HG03469 (cell line): Measurements from ENCODE around the gene UTP14C.
"Not testable (repeated sequence)": the region's sequence is repeated elsewhere in the genome, so short reads cannot be mapped to it uniquely, and the experiment has no call there.

Source experiments
- ATAC-seq: cut with Tn5 transposase; IDR thresholded peaks from one replicate; pipeline ENCODE4 v1.9.1; 2021; ENCODE audit warnings: mild to moderate bottlenecking, moderate library complexity, moderate number of reproducible peaks; ENCODE audit not compliant: unreplicated experiment

The UTP14C gene

GRCh38 chr13:52001120-52001731, 23.3 kb upstream of the UTP14C start:
- peak; percentile 68 for ATAC-seq

GRCh38 chr13:52002361-52002760, 22.1 kb upstream of the UTP14C start:
- ATAC-seq, result no peak

GRCh38 chr13:52003541-52003940, 20.9 kb upstream of the UTP14C start:
- no peak for ATAC-seq

GRCh38 chr13:52004511-52005170, 19.9 kb upstream of the UTP14C start:
- no peak for ATAC-seq

- ATAC-seq, result no peak
These were observed 18.5 kb upstream of the UTP14C start for GRCh38 chr13:52005841-52006522.

DNA sequence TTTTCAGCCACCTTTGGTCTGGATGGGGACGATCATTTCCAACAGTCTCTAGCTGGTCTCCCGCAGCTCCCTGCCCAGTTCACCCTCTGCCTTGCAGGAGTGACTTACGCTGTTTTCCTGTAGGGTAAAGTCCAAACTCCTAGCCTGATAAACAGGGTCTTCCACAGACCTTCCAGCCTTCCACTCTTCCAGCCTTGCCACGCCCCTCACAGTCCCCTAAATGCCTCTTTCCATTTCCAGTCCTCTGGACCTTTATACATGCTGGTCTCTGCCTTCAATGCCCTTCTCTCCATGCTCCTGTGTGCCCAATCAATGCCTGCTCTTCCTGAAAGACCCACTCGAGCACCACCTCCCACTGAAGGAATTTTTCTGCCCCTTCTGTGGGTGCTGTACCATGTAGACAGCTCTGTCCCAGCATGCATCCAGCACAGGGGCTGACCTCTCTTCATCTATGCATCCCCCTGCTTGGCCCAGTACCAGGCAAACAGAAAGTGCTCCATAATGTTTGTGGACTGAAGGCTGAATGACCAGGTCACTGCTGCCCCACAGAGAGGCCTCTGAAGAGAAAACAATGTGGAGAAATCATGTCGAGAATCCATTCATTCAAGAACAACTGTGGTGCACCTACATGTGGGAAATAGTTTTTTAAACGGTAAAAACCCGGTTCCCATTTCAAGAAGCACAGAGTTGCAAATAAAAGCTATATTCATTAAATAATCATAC, 17.8 kb upstream of the UTP14C start:
- ATAC-seq, result no peak

DNA sequence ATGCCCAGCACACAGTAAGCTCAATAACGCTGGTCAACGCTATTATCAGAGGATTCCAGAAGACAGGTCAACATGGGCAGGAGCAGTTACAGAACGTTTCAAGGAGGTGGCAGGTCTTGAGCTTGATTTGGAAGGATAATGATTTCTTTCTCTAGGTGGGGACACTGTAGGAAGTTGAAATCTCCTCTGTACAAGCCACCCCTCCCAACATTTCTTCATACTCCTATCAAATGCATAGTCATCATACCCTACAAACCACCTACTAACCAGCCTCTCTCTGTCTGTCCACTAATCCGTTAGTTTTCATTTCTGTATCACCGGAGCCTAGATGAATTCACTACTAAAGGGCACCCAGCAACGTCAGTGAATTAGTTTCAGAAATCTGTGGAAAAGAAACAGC, 14.5 kb upstream of the UTP14C start:
- no peak for ATAC-seq

GRCh38 chr13:52010890-52011631, 13.4 kb upstream of the UTP14C start, which contains the start of gene ATP7B:
Gene ATP7B (minus strand): TSS chr13:52011450. CDS start chr13:52011337, 113 bp downstream.
- ATAC-seq, result no peak

DNA sequence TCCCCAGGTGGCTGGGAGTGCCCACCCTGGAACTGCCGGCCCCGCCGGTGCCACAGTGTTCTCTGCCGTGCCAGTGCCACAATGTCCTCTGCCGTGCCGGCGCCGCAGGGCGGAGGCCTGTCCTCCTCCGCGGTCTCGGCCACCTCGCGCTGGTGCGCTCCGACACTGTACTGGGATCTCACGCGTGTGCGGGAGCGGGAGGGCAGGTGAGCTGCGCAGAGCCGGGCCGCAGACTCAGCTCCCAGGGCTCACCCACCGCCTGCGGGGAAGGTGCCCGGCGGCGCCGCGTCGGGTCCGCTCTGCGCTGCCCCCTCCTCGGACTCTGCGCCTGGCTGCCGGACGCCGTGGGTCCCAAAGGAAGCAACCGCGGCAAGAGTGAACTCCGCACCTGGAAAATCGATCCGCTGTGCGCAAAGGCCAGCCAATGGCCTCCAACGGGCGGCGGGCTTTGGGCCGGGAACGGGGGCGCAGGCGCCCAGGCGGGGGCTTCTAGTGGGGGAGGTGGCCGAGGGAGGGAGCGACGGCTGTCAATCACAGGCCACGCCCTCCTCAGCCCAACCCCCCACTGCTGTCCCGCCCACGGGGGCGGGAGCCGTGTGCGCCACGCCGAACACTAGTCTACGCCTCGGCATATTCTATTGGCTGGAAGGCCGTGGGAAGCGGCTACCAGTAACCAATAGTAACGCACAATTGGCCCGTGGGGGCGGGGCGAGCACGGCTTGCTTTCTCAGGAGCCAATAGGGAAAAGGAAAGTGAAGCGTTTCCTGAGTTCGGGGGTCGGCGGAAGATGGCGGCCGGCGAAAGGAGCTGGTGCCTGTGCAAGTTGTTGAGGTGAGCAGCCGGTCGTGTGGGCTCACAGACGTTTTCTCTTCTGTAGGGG, 12.6 kb upstream of the UTP14C start, which contains the start of gene ALG11:
Gene ALG11, plus strand, starts transcription at position 767 of the 880 bp plus-strand sequence. Its CDS starts 21 bp downstream, at position 788.
- ATAC-seq, result peak; percentile 99

DNA sequence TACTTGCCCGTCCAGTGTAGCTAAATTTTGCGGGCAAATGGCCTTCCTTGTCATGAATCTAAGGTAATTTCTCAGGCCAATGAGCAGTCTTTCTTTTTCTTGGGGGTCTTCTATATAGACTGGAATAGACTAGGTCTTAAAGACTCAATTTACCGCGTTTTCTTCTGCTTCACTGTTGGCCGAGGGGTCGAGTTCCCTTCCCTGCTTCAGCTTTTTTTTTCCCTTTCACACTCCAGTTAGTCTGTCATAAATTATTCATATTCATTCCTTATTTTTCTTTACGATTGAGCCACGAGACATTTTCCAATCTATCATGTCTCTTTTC, 12.0 kb upstream of the UTP14C start:
- no peak for ATAC-seq

DNA sequence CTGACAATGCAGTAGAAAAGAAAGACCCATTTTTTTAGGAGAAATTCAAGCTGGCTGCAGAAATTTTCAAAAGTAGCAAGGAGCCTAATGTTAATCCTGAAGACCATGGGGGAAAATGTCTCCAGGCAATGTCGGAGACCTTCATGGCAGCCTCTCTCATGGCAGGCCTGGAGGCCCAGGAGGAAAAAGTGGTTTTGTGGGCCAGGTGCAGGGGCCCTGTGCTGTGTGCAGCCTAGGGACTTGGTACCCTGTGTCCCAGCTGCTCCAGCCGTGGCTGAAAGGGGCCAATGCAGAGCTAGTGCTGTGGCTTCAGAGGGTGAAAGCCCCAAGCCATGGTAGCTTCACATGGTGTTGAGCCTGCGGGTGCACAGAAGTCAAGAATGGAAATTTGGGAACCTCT, 8.2 kb upstream of the UTP14C start:
- ATAC-seq, result no peak

GRCh38 chr13:52020191-52020590, 4.3 kb upstream of the UTP14C start:
- no peak for ATAC-seq

GRCh38 chr13:52022356-52022755, 2.1 kb upstream of the UTP14C start:
- no peak for ATAC-seq

DNA sequence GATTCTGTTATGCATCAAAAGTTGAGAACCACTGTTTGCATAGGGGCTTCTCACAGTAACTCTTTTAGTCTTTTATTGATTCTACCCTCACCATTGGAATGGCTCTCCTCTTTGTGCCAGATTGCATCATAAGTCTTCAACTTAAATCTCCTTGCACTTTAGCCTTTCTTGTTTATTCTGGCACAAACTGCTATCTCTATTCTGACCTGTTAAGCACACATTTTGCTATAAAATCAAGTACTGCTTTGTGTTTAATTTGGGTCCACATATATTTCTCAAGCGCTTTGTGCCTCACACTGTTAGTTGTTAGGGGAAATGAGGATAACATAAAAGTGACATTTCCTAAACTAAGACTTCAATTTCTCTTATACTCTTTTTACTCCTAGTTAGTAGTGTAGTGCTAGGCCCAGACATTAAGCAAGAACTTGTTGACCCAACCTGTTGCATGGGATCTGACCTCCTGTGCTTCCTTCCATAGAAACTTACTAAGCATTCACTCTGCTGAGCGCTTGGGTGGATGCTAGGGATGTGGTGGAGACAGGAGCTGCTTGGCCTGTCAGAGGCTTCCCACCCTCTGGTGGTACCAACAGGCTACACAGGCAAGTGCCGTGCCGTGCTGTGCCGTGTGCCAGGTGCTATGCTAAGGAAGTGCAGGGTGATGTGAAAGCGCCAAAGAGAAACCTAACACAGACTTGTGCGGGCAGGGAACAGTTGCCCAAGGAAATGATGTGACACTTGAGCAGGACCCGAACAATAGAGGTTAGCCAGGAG, 1.2 kb downstream of the UTP14C start:
- no peak for ATAC-seq

GRCh38 chr13:52026246-52026626, 1.7 kb downstream of the UTP14C start:
- no peak for ATAC-seq

DNA sequence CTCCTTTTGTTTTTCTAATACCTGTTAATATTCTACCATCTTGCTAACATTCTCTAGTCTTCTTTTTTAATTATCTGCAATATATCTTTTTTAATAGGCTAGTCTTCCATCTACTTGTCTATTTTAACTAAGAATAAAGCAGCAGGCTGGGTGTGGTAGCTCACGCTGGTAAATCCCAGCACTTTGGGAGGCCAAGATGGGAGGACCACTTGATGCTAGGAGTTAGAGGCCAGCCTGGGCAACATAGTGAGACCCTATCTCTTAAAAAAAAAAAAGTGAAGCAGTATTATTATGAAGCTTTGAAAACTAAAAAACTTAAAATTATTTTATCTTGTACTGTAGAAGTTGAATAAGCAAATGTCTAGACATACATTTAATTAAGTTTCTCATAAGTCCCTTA, 3.3 kb downstream of the UTP14C start:
- ATAC-seq, result no peak

DNA sequence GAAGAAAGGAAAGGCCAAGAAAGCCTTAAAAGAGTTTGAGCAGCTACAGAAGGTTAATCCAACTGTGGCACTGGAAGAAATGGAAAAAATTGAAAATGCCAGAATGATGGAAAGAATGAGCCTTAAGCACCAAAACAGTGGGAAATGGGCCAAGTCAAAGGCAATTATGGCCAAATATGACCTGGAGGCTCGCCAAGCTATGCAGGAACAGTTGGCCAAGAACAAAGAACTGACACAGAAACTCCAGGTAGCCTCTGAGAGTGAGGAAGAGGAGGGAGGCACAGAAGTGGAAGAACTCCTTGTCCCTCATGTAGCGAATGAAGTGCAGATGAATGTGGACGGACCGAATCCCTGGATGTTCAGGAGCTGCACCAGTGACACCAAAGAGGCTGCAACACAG, 5.1 kb downstream of the UTP14C start:
- ATAC-seq, result no peak

DNA sequence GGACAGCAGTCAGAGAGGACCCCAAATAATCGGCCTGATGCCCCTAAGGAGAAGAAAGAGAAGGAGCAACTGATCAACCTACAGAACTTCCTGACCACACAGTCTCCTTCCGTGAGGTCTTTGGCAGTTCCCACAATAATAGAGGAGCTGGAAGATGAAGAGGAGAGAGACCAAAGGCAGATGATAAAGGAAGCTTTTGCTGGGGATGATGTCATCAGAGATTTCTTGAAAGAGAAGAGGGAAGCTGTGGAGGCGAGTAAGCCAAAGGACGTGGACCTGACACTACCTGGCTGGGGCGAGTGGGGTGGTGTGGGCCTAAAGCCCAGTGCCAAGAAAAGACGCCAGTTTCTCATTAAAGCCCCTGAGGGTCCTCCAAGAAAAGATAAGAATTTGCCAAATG, 5.9 kb downstream of the UTP14C start:
- ATAC-seq, result not testable (repeated sequence)

DNA sequence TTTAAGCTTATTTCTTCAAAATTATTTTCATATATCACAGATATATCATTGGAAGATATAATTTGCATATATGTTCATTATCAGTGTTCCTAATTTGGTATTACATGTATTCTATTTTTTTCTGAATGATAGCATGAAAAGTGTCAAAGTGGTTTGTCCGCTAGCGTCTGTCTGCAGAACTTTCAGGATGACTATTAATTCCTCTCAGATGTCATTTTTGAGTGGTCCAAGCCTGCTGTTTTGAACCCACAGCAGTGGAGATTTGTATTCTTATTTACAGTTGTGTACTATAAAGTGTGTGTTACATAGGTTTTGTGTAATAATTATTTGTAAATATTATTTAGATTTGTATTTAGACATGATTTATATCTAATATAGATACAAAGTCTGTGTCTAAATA, 8.5 kb downstream of the UTP14C start:
- ATAC-seq, result no peak
